Superior temporal gyrus (tissue), 1 donor: ENCODE results near the gene GPATCH2.

Experiments
- DNase-seq: peaks from one replicate; pipeline ENCODE4 v3.0.0-alpha.2; 2016; ENCODE audit errors: extremely low spot score

Gene GPATCH2

GRCh38 chr1:217630711-217631591, at the start of gene GPATCH2, which contains the start of gene SPATA17:
GPATCH2 (minus strand) TSS chr1:217631090; CDS start chr1:217630971, 119 bp downstream.
SPATA17 (plus strand) TSS chr1:217631344; CDS start chr1:217631379, 35 bp downstream.
- peak; percentile 91 for DNase-seq

GRCh38 chr1:217674028-217674729, 43.3 kb upstream of the GPATCH2 start:
- DNase-seq: no peak

- DNase-seq: no peak
These were observed 42.5 kb upstream of the GPATCH2 start for GRCh38 chr1:217673387-217673786.

GRCh38 chr1:217668351-217668940, 37.6 kb upstream of the GPATCH2 start:
- no peak for DNase-seq

- no peak for DNase-seq
These were observed 30.5 kb upstream of the GPATCH2 start for GRCh38 chr1:217661407-217661806.

- DNase-seq: peak; percentile 69
These were observed 29.6 kb upstream of the GPATCH2 start for GRCh38 chr1:217660353-217661062.

- DNase-seq: no peak
These were observed 19.8 kb upstream of the GPATCH2 start for GRCh38 chr1:217650674-217651073.

- no peak for DNase-seq
These were observed 16.9 kb upstream of the GPATCH2 start for GRCh38 chr1:217647791-217648190.

GRCh38 chr1:217642455-217642854, 11.6 kb upstream of the GPATCH2 start:
- DNase-seq: no peak

GRCh38 chr1:217627431-217627830, 3.5 kb downstream of the GPATCH2 start:
- DNase-seq: no peak

GRCh38 chr1:217626321-217626720, 4.6 kb downstream of the GPATCH2 start:
- no peak for DNase-seq

- DNase-seq: no peak
These were observed 8.8 kb downstream of the GPATCH2 start for GRCh38 chr1:217622042-217622441.

GRCh38 chr1:217620814-217621213, 10.1 kb downstream of the GPATCH2 start:
- no peak for DNase-seq

GRCh38 chr1:217617126-217617525, 13.8 kb downstream of the GPATCH2 start:
- DNase-seq: no peak

- no peak for DNase-seq
These were observed 16.6 kb downstream of the GPATCH2 start for GRCh38 chr1:217614200-217614712.

GRCh38 chr1:217605390-217605789, 25.5 kb downstream of the GPATCH2 start:
- DNase-seq: no peak

GRCh38 chr1:217602380-217602779, 28.5 kb downstream of the GPATCH2 start:
- DNase-seq: no peak

- no peak for DNase-seq
These were observed 31.7 kb downstream of the GPATCH2 start for GRCh38 chr1:217599154-217599553.

- DNase-seq: no peak
These were observed 40.3 kb downstream of the GPATCH2 start for GRCh38 chr1:217590598-217590997.

- no peak for DNase-seq
These were observed 44.3 kb downstream of the GPATCH2 start for GRCh38 chr1:217586586-217586985.

- DNase-seq: no peak
These were observed 45.3 kb downstream of the GPATCH2 start for GRCh38 chr1:217585577-217585976.
